ENCODE measurements around the gene PIGV. TPM values are rescaled to one million over a fixed set of nuclear protein-coding genes. Genes with fewer than 3 reads are reported as not detected.
A peak's percentile ranks its signal among the peaks of the same experiment; 100 is the strongest.

The PIGV gene
- total RNA-seq, 1 experiment from 2014 or later = 13.2 TPM

DNA sequence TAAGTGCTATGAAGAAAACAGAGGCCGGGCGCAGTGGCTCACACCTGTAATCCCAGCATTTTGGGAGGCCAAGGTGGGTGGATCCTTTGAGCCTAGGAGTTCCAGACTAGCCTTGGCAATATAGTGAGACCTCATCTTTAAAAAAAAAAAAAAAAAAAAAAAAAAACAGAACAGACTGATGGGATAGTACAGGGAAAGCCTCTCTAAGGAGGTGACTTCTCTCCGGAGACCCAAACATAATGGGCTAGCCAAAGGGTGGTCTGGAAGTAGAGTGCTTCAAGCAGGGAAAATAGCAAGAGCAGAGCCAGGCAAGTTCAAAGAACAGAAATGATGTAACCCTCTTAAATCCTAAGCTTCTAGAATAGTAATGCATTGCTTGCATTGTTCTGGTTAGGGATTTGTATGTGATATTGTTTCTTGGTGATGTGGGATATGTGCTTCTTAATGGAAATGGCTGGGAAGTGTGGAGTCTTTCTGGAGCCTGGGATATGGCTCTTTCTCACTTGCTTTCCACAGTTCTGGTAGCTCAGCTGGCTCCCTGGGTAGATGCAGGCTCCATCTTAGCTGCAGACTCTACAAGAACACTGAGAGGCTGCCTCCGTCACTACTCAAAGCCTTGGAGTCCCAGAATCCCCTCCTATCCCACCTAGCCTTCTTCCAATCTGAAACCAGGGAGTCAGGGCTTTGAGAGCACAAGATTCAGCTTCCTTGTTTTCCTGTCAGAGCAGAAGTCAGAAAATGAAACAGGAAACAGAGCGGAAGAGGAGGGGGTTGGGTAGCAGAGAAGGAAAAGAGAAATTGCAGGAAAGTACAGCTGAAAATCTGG is 1.9 kb upstream of the PIGV start:
- Histone ChIP-seq H3K9me3 (ENCODE audit: control insufficient read depth in 1 of 2, insufficient read depth in 1 of 2, low read depth in 1 of 2, low read length in 2 of 2) (no peaks in the 10 kb centered on the region), H3K4me1 (ENCODE audit: control insufficient read depth in 1 of 2, insufficient read depth in 2 of 2, low read length in 2 of 2) (peaks cover 21 to 62% of the 10 kb centered on the region in 2 experiments), H3K9me2 (ENCODE audit: insufficient read depth) (no peaks in the 10 kb centered on the region), H3K36me3 (ENCODE audit: control insufficient read depth in 1 of 2, insufficient read depth in 2 of 2, low read length in 2 of 2) (peaks cover 0 to 14% of the 10 kb centered on the region in 2 experiments; a peak in 2 of 4 replicates), H3K27ac (ENCODE audit: low read depth, low read length) (peak overlapping the region; percentile 98), H4K20me1 (ENCODE audit: insufficient read depth) (0 out of 2 replicates have a peak, but pooled peaks cover 3% of the 10 kb centered on the region), H3K4me2 (ENCODE audit: low read length) (peak overlapping the region; percentile 99), H3K4me3 (replicated peaks in 1 of 2; ENCODE audit: low read depth in 1 of 2, low read length in 2 of 2) (no peak overlapping the region), H3K27me3 (ENCODE audit: insufficient read depth, low read length) (no peaks in the 10 kb centered on the region), H3K9ac (ENCODE audit: low read length) (peak overlapping the region; percentile 97), H2AFZ (ENCODE audit: low read depth, low read length, poor library complexity, severe bottlenecking) (no peak overlapping the region), H3K79me2 (ENCODE audit: insufficient read depth, low read length) (peaks cover 8% of the 10 kb centered on the region)
- ChIA-PET POLR2A (interaction anchor here (0.7 to 1.0 kb wide), 3 partner anchors 61 to 184 kb away, joined by 3 read pairs; no protein-coding TSS in a partner anchor), CTCF (interaction anchor here (0.9 to 1.4 kb wide), 2 partner anchors 109 to 184 kb away, joined by 3 read pairs; no protein-coding TSS in a partner anchor), RAD21 (ENCODE audit: low non-redundant PET in 1 of 2, low total read pairs in 2 of 2, uncharacterized antibody in 2 of 2, unreplicated experiment in 2 of 2) (no interaction called here)
- DNase-seq (ENCODE audit: low read depth, low spot score) (no peak), ATAC-seq (no peak)
- intact Hi-C loops (cut with micrococcal nuclease) = no loop called here
- TF ChIP-seq, protein P1, sequence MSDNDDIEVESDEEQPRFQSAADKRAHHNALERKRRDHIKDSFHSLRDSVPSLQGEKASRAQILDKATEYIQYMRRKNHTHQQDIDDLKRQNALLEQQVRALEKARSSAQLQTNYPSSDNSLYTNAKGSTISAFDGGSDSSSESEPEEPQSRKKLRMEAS (IDR thresholded peaks at IDR 0.05) = no peak
- TF ChIP-seq POLR2AphosphoS5 (IDR thresholded peaks at IDR 0.05; ENCODE audit: low read depth, low read length) = 0 out of 2 replicates have a peak, but pooled peaks have one; percentile 16
- BruUV-seq (replicated peaks) = no TSS peak

DNA sequence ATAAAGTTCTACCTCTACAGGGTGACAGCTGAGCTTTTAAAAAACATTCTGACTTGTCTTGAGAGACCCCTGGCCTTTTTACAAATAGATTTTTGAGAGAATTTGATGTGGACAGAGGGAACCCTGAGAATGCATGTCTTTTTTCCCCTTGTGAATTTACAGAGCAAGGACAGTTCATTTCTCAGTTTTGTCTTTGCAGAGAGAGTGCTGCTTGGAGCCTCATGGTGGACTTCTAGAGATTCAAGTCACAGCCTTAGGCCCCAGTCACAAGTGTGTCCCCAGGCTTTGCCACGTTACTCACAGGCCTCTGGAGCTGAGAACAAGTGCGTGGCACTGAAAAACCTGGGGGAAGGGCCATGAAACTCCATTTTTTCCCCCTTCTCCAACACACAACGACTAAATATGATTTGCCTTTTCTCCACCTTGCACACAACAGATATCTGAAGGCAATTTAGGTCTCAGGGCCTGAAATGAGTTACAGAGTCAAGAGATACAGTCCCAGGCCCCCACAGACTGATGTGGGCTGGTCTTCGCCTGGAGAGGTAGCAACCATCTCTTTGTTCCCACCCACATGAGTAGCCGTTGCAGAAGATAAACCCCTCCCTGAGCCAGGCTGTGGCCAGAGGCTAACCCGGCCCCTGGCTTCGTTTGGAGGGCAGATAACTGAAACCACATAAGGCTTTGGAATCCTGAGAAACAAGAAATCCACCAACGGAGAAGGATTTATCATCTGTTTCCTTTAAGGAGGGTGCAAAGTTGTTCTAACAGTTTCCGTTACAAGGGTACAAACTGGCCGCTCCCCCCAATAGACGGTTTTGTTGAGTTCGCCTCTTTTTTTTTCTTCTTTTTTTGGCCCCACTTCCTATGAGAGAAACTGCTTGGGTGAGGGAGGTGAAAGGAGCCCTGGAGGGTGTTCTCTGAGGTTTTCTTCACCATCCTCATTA is 1.0 kb upstream of the PIGV start:
- ATAC-seq (peak; percentile 35), DNase-seq (ENCODE audit: low read depth, low spot score) (no peak)
- no peaks in the 10 kb centered on the region for H3K9me3 ChIP-seq (ENCODE audit: control insufficient read depth in 1 of 2, insufficient read depth in 1 of 2, low read depth in 1 of 2, low read length in 2 of 2)
- TF ChIP-seq, protein P2, sequence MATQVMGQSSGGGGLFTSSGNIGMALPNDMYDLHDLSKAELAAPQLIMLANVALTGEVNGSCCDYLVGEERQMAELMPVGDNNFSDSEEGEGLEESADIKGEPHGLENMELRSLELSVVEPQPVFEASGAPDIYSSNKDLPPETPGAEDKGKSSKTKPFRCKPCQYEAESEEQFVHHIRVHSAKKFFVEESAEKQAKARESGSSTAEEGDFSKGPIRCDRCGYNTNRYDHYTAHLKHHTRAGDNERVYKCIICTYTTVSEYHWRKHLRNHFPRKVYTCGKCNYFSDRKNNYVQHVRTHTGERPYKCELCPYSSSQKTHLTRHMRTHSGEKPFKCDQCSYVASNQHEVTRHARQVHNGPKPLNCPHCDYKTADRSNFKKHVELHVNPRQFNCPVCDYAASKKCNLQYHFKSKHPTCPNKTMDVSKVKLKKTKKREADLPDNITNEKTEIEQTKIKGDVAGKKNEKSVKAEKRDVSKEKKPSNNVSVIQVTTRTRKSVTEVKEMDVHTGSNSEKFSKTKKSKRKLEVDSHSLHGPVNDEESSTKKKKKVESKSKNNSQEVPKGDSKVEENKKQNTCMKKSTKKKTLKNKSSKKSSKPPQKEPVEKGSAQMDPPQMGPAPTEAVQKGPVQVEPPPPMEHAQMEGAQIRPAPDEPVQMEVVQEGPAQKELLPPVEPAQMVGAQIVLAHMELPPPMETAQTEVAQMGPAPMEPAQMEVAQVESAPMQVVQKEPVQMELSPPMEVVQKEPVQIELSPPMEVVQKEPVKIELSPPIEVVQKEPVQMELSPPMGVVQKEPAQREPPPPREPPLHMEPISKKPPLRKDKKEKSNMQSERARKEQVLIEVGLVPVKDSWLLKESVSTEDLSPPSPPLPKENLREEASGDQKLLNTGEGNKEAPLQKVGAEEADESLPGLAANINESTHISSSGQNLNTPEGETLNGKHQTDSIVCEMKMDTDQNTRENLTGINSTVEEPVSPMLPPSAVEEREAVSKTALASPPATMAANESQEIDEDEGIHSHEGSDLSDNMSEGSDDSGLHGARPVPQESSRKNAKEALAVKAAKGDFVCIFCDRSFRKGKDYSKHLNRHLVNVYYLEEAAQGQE (IDR thresholded peaks at IDR 0.05; ENCODE audit: low read depth) = no peak
- peak; percentile 78 for TF ChIP-seq POLR2AphosphoS5 (IDR thresholded peaks at IDR 0.05; ENCODE audit: low read depth, low read length)
- TF ChIP-seq SP1 (IDR thresholded peaks at IDR 0.05; ENCODE audit: low read depth) = no peak
- TF ChIP-seq YY1 (IDR thresholded peaks at IDR 0.05; ENCODE audit: extremely low read depth, insufficient replicate concordance, low read depth, low read length) = peak; percentile 24
- TF ChIP-seq POLR2A (IDR thresholded peaks at IDR 0.05; ENCODE audit: borderline replicate concordance, extremely low read depth, insufficient read depth, insufficient read length) = peak; percentile 70
- peaks cover 21 to 60% of the 10 kb centered on the region in 2 experiments for H3K4me1 ChIP-seq (ENCODE audit: control insufficient read depth in 1 of 2, insufficient read depth in 2 of 2, low read length in 2 of 2)
- no peak overlapping the region for H2AFZ ChIP-seq (ENCODE audit: low read depth, low read length, poor library complexity, severe bottlenecking)
- POLR2A ChIA-PET = interaction anchor here (1.0 to 2.5 kb wide), 4 partner anchors 13 to 184 kb away, joined by 3 to 19 read pairs (median 4); no protein-coding TSS in a partner anchor
- no peaks in the 10 kb centered on the region for H3K27me3 ChIP-seq (ENCODE audit: insufficient read depth, low read length)
- H4K20me1 ChIP-seq (ENCODE audit: insufficient read depth) = no peaks in the 10 kb centered on the region
- RAD21 ChIA-PET (ENCODE audit: low non-redundant PET in 1 of 2, low total read pairs in 2 of 2, uncharacterized antibody in 2 of 2, unreplicated experiment in 2 of 2) = interaction anchor here (0.6 to 3.1 kb wide), 2 partner anchors 86 to 185 kb away, joined by 3 to 16 read pairs; no protein-coding TSS in a partner anchor
- H3K4me2 ChIP-seq (ENCODE audit: low read length) = peak overlapping the region; percentile 99
- 0 out of 4 replicates have a peak, but pooled peaks cover 0 to 6% of the 10 kb centered on the region in 2 experiments for H3K36me3 ChIP-seq (ENCODE audit: control insufficient read depth in 1 of 2, insufficient read depth in 2 of 2, low read length in 2 of 2)
- H3K79me2 ChIP-seq (ENCODE audit: insufficient read depth, low read length) = peaks cover under 1% of the 10 kb centered on the region; the same call in 1 of the 2 replicates
- CTCF ChIA-PET = interaction anchor here (0.9 to 4.1 kb wide), 3 partner anchors 110 to 188 kb away, joined by 3 to 40 read pairs (median 3); no protein-coding TSS in a partner anchor
- peak overlapping the region; percentile 98 for H3K27ac ChIP-seq (ENCODE audit: low read depth, low read length)
- BruUV-seq (replicated peaks) = no TSS peak
- peak overlapping the region; percentile 55 to 94 for H3K4me3 ChIP-seq (replicated peaks in 1 of 2; ENCODE audit: low read depth in 1 of 2, low read length in 2 of 2)
- intact Hi-C loops (cut with micrococcal nuclease) = no loop called here
- peak overlapping the region; percentile 97 for H3K9ac ChIP-seq (ENCODE audit: low read length)
- no peaks in the 10 kb centered on the region for H3K9me2 ChIP-seq (ENCODE audit: insufficient read depth)

All from HCT116 (cell line).